ENCODE results near the gene SLC22A23.

The SLC22A23 gene

GRCh38 chr6:3499603-3500002, 42.8 kb upstream of the SLC22A23 start:
- DNase-seq (ENCODE audit: insufficient read length, low spot score): no peak
- TF ChIP-seq, protein P1, sequence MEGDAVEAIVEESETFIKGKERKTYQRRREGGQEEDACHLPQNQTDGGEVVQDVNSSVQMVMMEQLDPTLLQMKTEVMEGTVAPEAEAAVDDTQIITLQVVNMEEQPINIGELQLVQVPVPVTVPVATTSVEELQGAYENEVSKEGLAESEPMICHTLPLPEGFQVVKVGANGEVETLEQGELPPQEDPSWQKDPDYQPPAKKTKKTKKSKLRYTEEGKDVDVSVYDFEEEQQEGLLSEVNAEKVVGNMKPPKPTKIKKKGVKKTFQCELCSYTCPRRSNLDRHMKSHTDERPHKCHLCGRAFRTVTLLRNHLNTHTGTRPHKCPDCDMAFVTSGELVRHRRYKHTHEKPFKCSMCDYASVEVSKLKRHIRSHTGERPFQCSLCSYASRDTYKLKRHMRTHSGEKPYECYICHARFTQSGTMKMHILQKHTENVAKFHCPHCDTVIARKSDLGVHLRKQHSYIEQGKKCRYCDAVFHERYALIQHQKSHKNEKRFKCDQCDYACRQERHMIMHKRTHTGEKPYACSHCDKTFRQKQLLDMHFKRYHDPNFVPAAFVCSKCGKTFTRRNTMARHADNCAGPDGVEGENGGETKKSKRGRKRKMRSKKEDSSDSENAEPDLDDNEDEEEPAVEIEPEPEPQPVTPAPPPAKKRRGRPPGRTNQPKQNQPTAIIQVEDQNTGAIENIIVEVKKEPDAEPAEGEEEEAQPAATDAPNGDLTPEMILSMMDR (IDR thresholded peaks at IDR 0.05; ENCODE audit: insufficient read depth, missing control alignments): no peak
- FAIRE-seq: no peak

DNA sequence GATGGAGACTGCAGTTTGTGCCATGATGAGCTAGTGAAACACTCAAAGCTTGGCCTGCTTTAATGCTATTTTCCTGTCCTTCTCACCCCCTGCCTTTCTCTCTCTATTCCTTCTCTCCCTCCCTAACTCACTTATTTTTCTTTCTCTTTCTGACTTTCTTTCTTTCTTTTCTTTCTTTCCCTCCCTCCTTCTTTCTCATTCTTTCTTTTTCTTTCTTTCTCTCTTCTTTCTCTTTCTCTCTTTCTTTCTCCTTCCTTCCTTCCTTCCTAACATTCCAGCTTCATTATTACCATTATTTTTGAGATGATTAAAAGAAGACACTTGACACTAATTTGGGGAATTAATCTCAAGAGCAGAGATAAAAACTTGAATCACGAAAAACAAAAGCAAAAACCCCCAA, 39.5 kb upstream of the SLC22A23 start:
- TF ChIP-seq, protein P1 (IDR thresholded peaks at IDR 0.05; ENCODE audit: insufficient read depth, missing control alignments): no peak
- DNase-seq (ENCODE audit: insufficient read length, low spot score) (no peak), FAIRE-seq (no peak)

DNA sequence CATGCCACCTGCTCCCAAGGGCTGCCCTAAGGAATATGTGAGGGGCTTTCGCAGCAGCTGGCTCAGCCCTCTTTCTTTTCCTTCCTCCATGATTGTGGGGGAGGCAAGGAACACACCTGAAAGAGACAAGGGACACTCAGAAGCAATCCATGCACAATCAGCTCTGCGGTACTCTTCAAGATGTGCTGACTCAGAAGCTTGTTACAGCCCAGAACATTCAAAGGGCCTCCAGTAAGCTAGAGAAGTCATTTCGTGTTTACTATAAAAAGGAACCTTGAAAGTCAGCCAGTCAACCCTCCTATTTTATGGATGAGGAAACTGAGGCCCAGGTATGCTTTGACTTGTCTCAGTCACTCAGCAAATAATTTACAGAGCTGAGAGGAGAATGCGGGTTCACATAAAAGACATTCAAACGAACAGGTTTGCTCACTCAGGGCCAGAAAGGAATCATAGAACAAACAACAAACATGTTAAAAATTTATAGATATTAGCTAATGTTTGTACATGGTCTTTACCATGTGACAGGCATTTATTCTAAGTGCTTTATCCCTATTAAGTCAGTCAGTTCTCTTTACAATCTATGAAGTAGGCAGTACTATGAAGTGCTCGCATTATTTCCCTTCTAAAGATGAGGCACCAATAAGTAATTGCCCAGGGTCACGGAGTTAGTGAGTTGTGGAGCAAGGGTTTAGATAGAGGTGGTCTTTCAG, 37.7 kb upstream of the SLC22A23 start:
- FAIRE-seq (no peak), DNase-seq (ENCODE audit: insufficient read length, low spot score) (no peak)
- TF ChIP-seq, protein P1 (IDR thresholded peaks at IDR 0.05; ENCODE audit: insufficient read depth, missing control alignments): no peak

DNA sequence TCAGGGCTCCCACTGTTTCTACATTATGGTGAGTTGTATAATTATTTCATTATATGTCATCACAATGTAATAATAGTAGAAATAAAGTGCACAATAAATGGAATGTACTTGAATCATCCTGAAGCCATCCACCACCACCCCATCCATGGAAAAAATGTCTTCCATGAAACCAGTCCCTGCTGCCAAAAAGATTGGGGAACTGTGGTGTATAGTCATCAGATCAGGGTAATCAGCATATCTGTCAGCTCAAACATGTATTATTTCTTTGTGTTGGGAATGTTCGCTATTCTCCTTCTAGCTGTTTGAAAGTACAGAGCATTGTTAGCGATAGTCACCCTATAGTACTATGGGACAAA, 33.8 kb upstream of the SLC22A23 start:
- DNase-seq (ENCODE audit: insufficient read length, low spot score): no peak
- FAIRE-seq: no peak
- TF ChIP-seq, protein P1 (IDR thresholded peaks at IDR 0.05; ENCODE audit: insufficient read depth, missing control alignments): no peak

GRCh38 chr6:3489961-3490624, 33.2 kb upstream of the SLC22A23 start:
- FAIRE-seq (no peak), DNase-seq (ENCODE audit: insufficient read length, low spot score) (no peak)
- TF ChIP-seq, protein P1 (IDR thresholded peaks at IDR 0.05; ENCODE audit: insufficient read depth, missing control alignments): no peak

DNA sequence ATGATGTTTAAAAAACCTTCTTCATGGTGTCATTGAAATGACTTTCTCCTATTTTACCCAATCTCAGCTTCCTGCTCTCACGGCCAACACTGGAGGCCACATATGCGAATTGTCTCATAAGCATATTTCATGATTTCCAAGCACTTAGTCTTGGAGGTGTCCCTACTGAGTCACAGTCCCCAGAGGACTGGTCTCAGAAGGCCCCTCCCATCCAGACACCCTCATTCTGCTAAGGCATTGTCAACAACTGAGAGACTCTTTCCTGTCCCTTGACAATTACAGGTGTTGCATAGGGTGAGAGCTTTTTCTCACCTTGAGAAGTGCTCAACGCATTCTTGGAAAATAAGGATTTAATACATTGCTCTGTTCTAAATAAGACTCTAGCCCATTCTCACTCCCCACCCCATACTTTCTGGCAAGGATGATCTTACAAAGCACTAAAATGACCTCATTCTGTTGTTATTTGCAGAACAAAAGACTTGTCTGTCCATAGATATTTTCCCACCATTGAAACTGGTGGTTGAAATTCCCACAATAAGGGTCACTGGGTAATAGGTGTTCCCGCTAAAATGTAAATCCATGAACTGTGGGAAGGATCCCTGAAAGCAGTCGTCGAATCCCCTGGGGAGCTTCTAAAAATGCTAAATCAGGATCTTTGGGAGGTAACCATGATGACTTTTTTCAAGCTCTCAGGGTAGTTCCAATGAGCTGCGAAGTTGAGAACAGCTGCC, 32.3 kb upstream of the SLC22A23 start:
- FAIRE-seq: no peak
- DNase-seq (ENCODE audit: insufficient read length, low spot score): no peak
- TF ChIP-seq, protein P1 (IDR thresholded peaks at IDR 0.05; ENCODE audit: insufficient read depth, missing control alignments): no peak

Data from D721Med (cell line).